Measurements from ENCODE around the gene C19orf85.

C19orf85 gene

DNA sequence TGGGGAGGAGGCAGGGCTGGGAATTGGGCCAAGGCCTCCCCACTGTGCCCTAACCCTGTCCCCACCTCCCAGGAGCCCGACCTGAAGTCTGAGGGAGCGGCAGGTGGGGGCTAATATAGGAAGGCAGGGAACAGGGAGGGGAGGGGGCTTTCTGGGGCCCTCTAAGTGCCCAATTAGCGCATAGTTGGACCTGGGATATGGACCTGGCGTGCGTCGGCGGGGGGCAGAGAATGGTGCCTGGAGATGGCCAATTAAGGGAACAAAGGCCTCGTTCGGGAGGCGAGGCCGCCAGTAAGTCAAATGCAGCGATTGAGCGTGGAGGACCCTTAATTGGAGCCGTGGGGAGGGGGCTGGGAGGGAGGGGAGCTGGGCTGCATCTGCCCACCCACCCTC is at the start of gene C19orf85:
Gene C19orf85 (minus strand): TSS at position 90 of the 393 bp plus-strand sequence. CDS start 197 bp downstream, outside the sequence.
- no peak for TF ChIP-seq YY1 (IDR thresholded peaks at IDR 0.05; ENCODE audit: low read depth)
- no peak for TF ChIP-seq TAF1 (IDR thresholded peaks at IDR 0.05; ENCODE audit: low read depth)
- TF ChIP-seq CEBPB (IDR thresholded peaks at IDR 0.05) = no peak
- no peak for TF ChIP-seq ZBTB7A (IDR thresholded peaks at IDR 0.05; ENCODE audit: low read depth)
- TF ChIP-seq TEAD4 (IDR thresholded peaks at IDR 0.05) = no peak
- no peak for TF ChIP-seq RAD21 (IDR thresholded peaks at IDR 0.05; ENCODE audit: low read depth)
- TF ChIP-seq EGR1 (IDR thresholded peaks at IDR 0.05) = no peak
- TF ChIP-seq NFIC (IDR thresholded peaks at IDR 0.05) = no peak
- no peak for TF ChIP-seq CREB1 (IDR thresholded peaks at IDR 0.05; ENCODE audit: low read depth)
- TF ChIP-seq EP300 (IDR thresholded peaks at IDR 0.05; ENCODE audit: borderline replicate concordance) = no peak

DNA sequence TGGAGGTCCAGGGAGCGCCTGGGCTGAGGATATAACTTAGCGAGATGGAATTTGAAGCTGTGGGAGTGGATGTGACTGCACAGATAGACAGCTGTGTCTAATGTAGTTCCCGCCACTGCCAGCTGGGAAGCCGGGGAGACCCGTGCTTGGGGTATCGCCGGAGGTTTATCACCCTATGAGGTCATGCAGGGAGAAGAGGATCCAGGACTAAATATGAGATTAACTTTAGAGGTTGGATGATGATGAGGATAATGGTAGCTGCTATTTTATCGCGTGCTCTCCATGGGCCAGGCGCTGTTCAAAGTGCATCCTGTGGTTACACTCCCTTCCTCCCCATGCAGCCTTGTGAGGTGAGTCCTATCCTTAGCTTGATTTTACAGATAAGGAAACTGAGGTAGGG is 43.6 kb upstream of the C19orf85 start:
- TF ChIP-seq CREB1 (IDR thresholded peaks at IDR 0.05; ENCODE audit: low read depth) (no peak), EP300 (IDR thresholded peaks at IDR 0.05; ENCODE audit: borderline replicate concordance) (no peak), ZBTB7A (IDR thresholded peaks at IDR 0.05; ENCODE audit: low read depth) (no peak), NFIC (IDR thresholded peaks at IDR 0.05) (no peak), TEAD4 (IDR thresholded peaks at IDR 0.05) (no peak), FOXM1 (IDR thresholded peaks at IDR 0.05; ENCODE audit: borderline replicate concordance, low read depth) (no peak), TCF12 (IDR thresholded peaks at IDR 0.05; ENCODE audit: low read depth) (no peak), EGR1 (IDR thresholded peaks at IDR 0.05) (no peak)
- TF ChIP-seq, protein P1, sequence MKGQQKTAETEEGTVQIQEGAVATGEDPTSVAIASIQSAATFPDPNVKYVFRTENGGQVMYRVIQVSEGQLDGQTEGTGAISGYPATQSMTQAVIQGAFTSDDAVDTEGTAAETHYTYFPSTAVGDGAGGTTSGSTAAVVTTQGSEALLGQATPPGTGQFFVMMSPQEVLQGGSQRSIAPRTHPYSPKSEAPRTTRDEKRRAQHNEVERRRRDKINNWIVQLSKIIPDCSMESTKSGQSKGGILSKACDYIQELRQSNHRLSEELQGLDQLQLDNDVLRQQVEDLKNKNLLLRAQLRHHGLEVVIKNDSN (IDR thresholded peaks at IDR 0.05) = no peak
- TF ChIP-seq, protein P2, sequence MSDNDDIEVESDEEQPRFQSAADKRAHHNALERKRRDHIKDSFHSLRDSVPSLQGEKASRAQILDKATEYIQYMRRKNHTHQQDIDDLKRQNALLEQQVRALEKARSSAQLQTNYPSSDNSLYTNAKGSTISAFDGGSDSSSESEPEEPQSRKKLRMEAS (IDR thresholded peaks at IDR 0.05) = no peak

DNA sequence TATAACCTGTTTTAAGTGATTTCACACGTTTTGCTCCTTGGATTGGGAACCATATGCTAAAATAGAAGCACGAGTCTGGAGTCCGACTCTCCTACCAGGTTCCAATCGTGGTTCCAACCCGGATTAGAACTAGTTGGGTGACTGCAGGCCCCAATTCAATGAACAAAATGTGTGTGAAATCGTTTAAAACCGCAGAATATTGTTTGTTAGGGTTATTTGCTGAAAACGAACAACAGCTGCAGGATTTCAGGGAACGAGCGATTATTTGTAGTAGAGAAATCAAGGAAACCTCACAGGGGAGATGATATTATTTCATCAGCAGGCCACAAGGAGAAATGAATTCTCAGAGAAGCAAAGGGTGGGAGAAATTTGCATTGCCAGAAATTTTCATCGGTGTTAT is 40.4 kb upstream of the C19orf85 start:
- TF ChIP-seq CEBPB (IDR thresholded peaks at IDR 0.05) (no peak), NFIC (IDR thresholded peaks at IDR 0.05) (no peak), TEAD4 (IDR thresholded peaks at IDR 0.05) (no peak), TAF1 (IDR thresholded peaks at IDR 0.05; ENCODE audit: low read depth) (no peak), ZBTB7A (IDR thresholded peaks at IDR 0.05; ENCODE audit: low read depth) (no peak), CREB1 (IDR thresholded peaks at IDR 0.05; ENCODE audit: low read depth) (no peak), EP300 (IDR thresholded peaks at IDR 0.05; ENCODE audit: borderline replicate concordance) (no peak), YY1 (IDR thresholded peaks at IDR 0.05; ENCODE audit: low read depth) (no peak), EGR1 (IDR thresholded peaks at IDR 0.05) (no peak), RAD21 (IDR thresholded peaks at IDR 0.05; ENCODE audit: low read depth) (no peak), TCF12 (IDR thresholded peaks at IDR 0.05; ENCODE audit: low read depth) (no peak), FOXM1 (IDR thresholded peaks at IDR 0.05; ENCODE audit: borderline replicate concordance, low read depth) (no peak)
- TF ChIP-seq, protein P2 (IDR thresholded peaks at IDR 0.05) = no peak
- TF ChIP-seq, protein P3, sequence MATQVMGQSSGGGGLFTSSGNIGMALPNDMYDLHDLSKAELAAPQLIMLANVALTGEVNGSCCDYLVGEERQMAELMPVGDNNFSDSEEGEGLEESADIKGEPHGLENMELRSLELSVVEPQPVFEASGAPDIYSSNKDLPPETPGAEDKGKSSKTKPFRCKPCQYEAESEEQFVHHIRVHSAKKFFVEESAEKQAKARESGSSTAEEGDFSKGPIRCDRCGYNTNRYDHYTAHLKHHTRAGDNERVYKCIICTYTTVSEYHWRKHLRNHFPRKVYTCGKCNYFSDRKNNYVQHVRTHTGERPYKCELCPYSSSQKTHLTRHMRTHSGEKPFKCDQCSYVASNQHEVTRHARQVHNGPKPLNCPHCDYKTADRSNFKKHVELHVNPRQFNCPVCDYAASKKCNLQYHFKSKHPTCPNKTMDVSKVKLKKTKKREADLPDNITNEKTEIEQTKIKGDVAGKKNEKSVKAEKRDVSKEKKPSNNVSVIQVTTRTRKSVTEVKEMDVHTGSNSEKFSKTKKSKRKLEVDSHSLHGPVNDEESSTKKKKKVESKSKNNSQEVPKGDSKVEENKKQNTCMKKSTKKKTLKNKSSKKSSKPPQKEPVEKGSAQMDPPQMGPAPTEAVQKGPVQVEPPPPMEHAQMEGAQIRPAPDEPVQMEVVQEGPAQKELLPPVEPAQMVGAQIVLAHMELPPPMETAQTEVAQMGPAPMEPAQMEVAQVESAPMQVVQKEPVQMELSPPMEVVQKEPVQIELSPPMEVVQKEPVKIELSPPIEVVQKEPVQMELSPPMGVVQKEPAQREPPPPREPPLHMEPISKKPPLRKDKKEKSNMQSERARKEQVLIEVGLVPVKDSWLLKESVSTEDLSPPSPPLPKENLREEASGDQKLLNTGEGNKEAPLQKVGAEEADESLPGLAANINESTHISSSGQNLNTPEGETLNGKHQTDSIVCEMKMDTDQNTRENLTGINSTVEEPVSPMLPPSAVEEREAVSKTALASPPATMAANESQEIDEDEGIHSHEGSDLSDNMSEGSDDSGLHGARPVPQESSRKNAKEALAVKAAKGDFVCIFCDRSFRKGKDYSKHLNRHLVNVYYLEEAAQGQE (IDR thresholded peaks at IDR 0.05; ENCODE audit: low read depth) = no peak
- TF ChIP-seq, protein P1 (IDR thresholded peaks at IDR 0.05) = no peak

DNA sequence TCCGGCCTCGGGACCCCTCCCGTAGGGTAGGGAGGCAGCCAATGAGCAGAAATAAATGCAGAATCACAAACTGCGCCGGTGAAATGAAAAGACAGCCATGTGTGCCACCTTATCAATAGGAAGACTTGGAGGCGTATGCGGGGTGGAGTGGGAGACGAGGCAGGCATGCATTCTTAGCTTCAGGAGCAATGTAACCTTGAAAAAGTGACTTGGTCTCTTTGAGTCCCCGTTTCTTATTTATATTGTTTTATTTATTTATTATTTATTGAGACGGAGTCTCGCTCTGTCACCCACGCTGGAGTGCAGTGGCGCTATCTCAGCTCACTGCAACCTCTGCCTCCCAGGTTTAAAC is 39.7 kb upstream of the C19orf85 start:
- no peak for TF ChIP-seq ZBTB7A (IDR thresholded peaks at IDR 0.05; ENCODE audit: low read depth)
- TF ChIP-seq RAD21 (IDR thresholded peaks at IDR 0.05; ENCODE audit: low read depth) = no peak
- TF ChIP-seq YY1 (IDR thresholded peaks at IDR 0.05; ENCODE audit: low read depth) = no peak
- TF ChIP-seq, protein P3 (IDR thresholded peaks at IDR 0.05; ENCODE audit: low read depth) = no peak
- TF ChIP-seq FOXM1 (IDR thresholded peaks at IDR 0.05; ENCODE audit: borderline replicate concordance, low read depth) = no peak
- TF ChIP-seq, protein P1 (IDR thresholded peaks at IDR 0.05) = no peak
- no peak for TF ChIP-seq NFIC (IDR thresholded peaks at IDR 0.05)
- TF ChIP-seq, protein P2 (IDR thresholded peaks at IDR 0.05) = no peak
- no peak for TF ChIP-seq TCF12 (IDR thresholded peaks at IDR 0.05; ENCODE audit: low read depth)

DNA sequence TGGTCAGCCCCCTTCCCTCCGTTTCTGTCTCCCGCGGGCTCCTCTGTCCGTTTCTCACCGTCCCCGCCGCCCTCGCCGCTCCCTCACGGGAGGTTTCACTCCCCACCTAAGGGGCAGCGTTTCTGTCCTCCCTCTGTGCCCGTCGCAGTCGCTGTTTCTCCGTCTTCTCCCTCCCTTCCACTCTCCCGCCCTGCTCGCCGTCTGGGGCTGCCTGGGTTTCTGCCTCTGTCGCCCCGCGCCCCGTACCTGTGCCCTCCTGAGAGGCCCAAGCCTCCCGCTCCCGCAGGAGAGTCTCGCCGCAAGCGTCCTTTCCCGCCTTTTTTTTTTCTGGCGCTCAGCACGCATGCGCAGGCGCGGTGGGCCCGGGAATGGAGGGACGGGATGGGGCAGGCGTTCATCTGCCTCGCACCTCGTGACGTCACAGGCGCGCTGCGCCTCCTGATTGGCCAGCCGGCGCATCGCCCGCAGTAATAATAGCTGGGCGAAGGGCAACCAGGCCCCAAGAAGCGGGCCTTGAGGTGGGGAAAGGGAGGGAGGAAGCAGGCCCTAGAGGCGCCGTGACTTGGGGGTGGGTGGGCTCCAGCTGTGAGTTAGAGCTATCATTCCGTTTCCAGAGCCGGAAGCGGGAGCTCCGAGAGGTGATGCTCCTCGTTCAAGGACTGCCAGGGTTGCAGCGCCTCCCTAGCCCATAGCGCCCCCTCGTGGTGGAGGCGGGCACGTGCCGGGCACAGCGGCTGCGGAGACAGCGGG is 39.1 kb upstream of the C19orf85 start:
- TF ChIP-seq, protein P1 (IDR thresholded peaks at IDR 0.05) = peak; percentile 65
- peak; percentile 82 for TF ChIP-seq ZBTB7A (IDR thresholded peaks at IDR 0.05; ENCODE audit: low read depth)
- TF ChIP-seq FOXM1 (IDR thresholded peaks at IDR 0.05; ENCODE audit: borderline replicate concordance, low read depth) = no peak
- TF ChIP-seq RAD21 (IDR thresholded peaks at IDR 0.05; ENCODE audit: low read depth) = peak; percentile 93
- peak; percentile 91 for TF ChIP-seq CREB1 (IDR thresholded peaks at IDR 0.05; ENCODE audit: low read depth)
- TF ChIP-seq, protein P2 (IDR thresholded peaks at IDR 0.05) = peak; percentile 100
